ENCODE measurements around the gene SNAI1. TPM values are rescaled to one million over a fixed set of nuclear protein-coding genes. Genes with fewer than 3 reads are reported as not detected.
A peak's percentile ranks its signal among the peaks of the same experiment; 100 is the strongest.
"Not testable (repeated sequence)": the region's sequence is repeated elsewhere in the genome, so short reads cannot be mapped to it uniquely, and the experiment has no call there.

SNAI1 gene
- total RNA-seq: not detected

- peak; percentile 72 for DNase-seq
Observed at GRCh38 chr20:49982346-49983122, at the start of gene SNAI1. SNAI1 (plus strand) TSS chr20:49982980; CDS start chr20:49983060, 80 bp downstream.

- DNase-seq: no peak
Observed at GRCh38 chr20:49935746-49936152, 47.0 kb upstream of the SNAI1 start.

GRCh38 chr20:49936153-49937026 is 46.4 kb upstream of the SNAI1 start, which contains the start of gene RNF114:
RNF114 (plus strand) TSS chr20:49936397; CDS start chr20:49936413, 16 bp downstream.
- DNase-seq: peak; percentile 85

- DNase-seq: no peak
Observed at GRCh38 chr20:49937027-49937929, 45.5 kb upstream of the SNAI1 start.

GRCh38 chr20:49938173-49939163 is 44.3 kb upstream of the SNAI1 start:
- peak; percentile 16 for DNase-seq

GRCh38 chr20:49941456-49941855 is 41.3 kb upstream of the SNAI1 start:
- DNase-seq: no peak

GRCh38 chr20:49942303-49942702 is 40.5 kb upstream of the SNAI1 start:
- no peak for DNase-seq

- no peak for DNase-seq
Observed at GRCh38 chr20:49942942-49943341, 39.8 kb upstream of the SNAI1 start.

GRCh38 chr20:49945306-49945700 is 37.5 kb upstream of the SNAI1 start:
- no peak for DNase-seq

- DNase-seq: no peak
Observed at GRCh38 chr20:49945701-49946477, 36.9 kb upstream of the SNAI1 start.

GRCh38 chr20:49948178-49948577 is 34.6 kb upstream of the SNAI1 start:
- no peak for DNase-seq

- no peak for DNase-seq
Observed at GRCh38 chr20:49948809-49949507, 33.8 kb upstream of the SNAI1 start.

GRCh38 chr20:49951151-49951550 is 31.6 kb upstream of the SNAI1 start:
- no peak for DNase-seq

GRCh38 chr20:49955167-49955566 is 27.6 kb upstream of the SNAI1 start:
- no peak for DNase-seq

GRCh38 chr20:49955830-49956396 is 26.9 kb upstream of the SNAI1 start:
- not testable (repeated sequence) for DNase-seq

GRCh38 chr20:49956689-49957088 is 26.1 kb upstream of the SNAI1 start:
- no peak for DNase-seq

GRCh38 chr20:49957089-49957938 is 25.5 kb upstream of the SNAI1 start:
- DNase-seq: peak; percentile 44

- no peak for DNase-seq
Observed at GRCh38 chr20:49961413-49961812, 21.4 kb upstream of the SNAI1 start.

All from occipital lobe (tissue), 2 donors.